GM23338 (cell line): Measurements from ENCODE around the gene KRT2. TPM values are rescaled to one million over a fixed set of nuclear protein-coding genes. Genes with fewer than 3 reads are reported as not detected.

ENCODE experiments used
- ATAC-seq: fragments of 200-7000 bp; cut with Tn5 transposase; 3 replicates; pipeline ENCODE4 v1.9.1; 2020
- DNase-seq: peaks from one replicate; pipeline ENCODE4 v3.0.0-alpha.2; 2015; ENCODE audit warnings: low spot score
- H2AFZ ChIP-seq: fragments of 200-600 bp; sonication (generic); 2 replicates; pipeline ENCODE4 v1.8.0; 2016; ENCODE audit warnings: antibody characterized with exemption, mild to moderate bottlenecking, moderate library complexity
- H3F3A ChIP-seq: fragments of 200-600 bp; sonication (generic); replicated peaks from 2 replicates; pipeline ENCODE4 v1.8.0; 2017; ENCODE audit warnings: antibody characterized with exemption, mixed run types, low read depth
- H3K27ac ChIP-seq: fragments of 200-600 bp; sonication (generic); 2 replicates; pipeline ENCODE4 v1.6.1; 2016; ENCODE audit warnings: low read depth
- H3K27me3 ChIP-seq: fragments of 200-600 bp; sonication (generic); 2 replicates; pipeline ENCODE4 v1.8.0; 2016; ENCODE audit warnings: mild to moderate bottlenecking, mixed run types, moderate library complexity; ENCODE audit not compliant: insufficient read depth
- H3K36me3 ChIP-seq: fragments of 200-600 bp; sonication (generic); 2 replicates; pipeline ENCODE4 v1.8.0; 2016; ENCODE audit warnings: mild to moderate bottlenecking; ENCODE audit not compliant: insufficient read depth
- H3K4me1 ChIP-seq: fragments of 200-600 bp; sonication (generic); 2 replicates; pipeline ENCODE4 v1.8.0; 2016; ENCODE audit warnings: mild to moderate bottlenecking, moderate library complexity; ENCODE audit not compliant: insufficient read depth
- H3K4me2 ChIP-seq: fragments of 200-600 bp; sonication (generic); 2 replicates; pipeline ENCODE4 v1.7.1; 2017; ENCODE audit warnings: mixed run types
- H3K4me3 ChIP-seq: fragments of 200-600 bp; sonication (generic); 2 replicates; pipeline ENCODE4 v1.6.1; 2016; ENCODE audit warnings: mixed run types
- H3K79me2 ChIP-seq: fragments of 200-600 bp; sonication (generic); replicated peaks from 2 replicates; pipeline ENCODE4 v1.8.0; 2017; ENCODE audit warnings: mild to moderate bottlenecking; ENCODE audit not compliant: insufficient read depth
- H3K9me2 ChIP-seq: fragments of 200-600 bp; sonication (generic); 2 replicates; pipeline ENCODE4 v1.8.0; 2017; ENCODE audit not compliant: insufficient read depth
- H4K20me1 ChIP-seq: fragments of 200-600 bp; sonication (generic); replicated peaks from 2 replicates; pipeline ENCODE4 v1.8.0; 2017; ENCODE audit warnings: mild to moderate bottlenecking; ENCODE audit not compliant: insufficient read depth
- H3K27ac Mint-ChIP-seq: 2 replicates; pipeline ENCODE4 v1.8.0; 2020; ENCODE audit warnings: inconsistent platforms, mild to moderate bottlenecking, moderate library complexity, mixed read lengths
- H3K27me3 Mint-ChIP-seq: 3 replicates; pipeline ENCODE4 v1.8.0; 2022; ENCODE audit warnings: low read depth, mild to moderate bottlenecking, moderate library complexity, mixed read lengths, inconsistent platforms; ENCODE audit not compliant: insufficient read depth, poor library complexity
- H3K36me3 Mint-ChIP-seq: 3 replicates; pipeline ENCODE4 v1.8.0; 2021; ENCODE audit warnings: low read depth, mild to moderate bottlenecking, inconsistent platforms, moderate library complexity, mixed read lengths
- H3K4me1 Mint-ChIP-seq: 3 replicates; pipeline ENCODE4 v1.8.0; 2020; ENCODE audit warnings: mild to moderate bottlenecking, inconsistent platforms, mixed read lengths
- H3K4me3 Mint-ChIP-seq: 3 replicates; pipeline ENCODE4 v1.8.0; 2021; ENCODE audit warnings: moderate library complexity, mild to moderate bottlenecking, inconsistent platforms, mixed read lengths
- H3K9me3 Mint-ChIP-seq: 3 replicates; pipeline ENCODE4 v1.8.0; 2020; ENCODE audit warnings: moderate library complexity, mild to moderate bottlenecking, inconsistent platforms, mixed read lengths
- CTCF ChIP-seq, 2 experiments: fragments of 200-600 bp in 1 of 2; sonication (generic) in 1 of 2; conservative IDR thresholded peaks; 2 replicates each; pipeline versions ENCODE4 v1.5.1 to v1.6.1; 2016 to 2017; ENCODE audit warnings: antibody characterized with exemption in 2 of 2, low read depth in 2 of 2, mild to moderate bottlenecking in 2 of 2, moderate library complexity in 1 of 2
- EZH2 ChIP-seq: fragments of 200-600 bp; sonication (generic); IDR thresholded peaks from one replicate; pipeline ENCODE4 v1.8.0; 2017; ENCODE audit warnings: antibody characterized with exemption, mild to moderate bottlenecking, low read depth; ENCODE audit not compliant: unreplicated experiment
- EZH2phosphoT487 ChIP-seq: fragments of 200-600 bp; sonication (generic); IDR thresholded peaks from one replicate; pipeline ENCODE4 v1.8.1; 2018; ENCODE audit warnings: antibody characterized with exemption; ENCODE audit not compliant: unreplicated experiment
- POLR2AphosphoS5 ChIP-seq: IDR thresholded peaks from 2 replicates; pipeline ENCODE4 v1.6.1; 2016; ENCODE audit warnings: antibody characterized with exemption, low read depth
- REST ChIP-seq: IDR thresholded peaks from one replicate; pipeline ENCODE4 v1.6.1; 2018; ENCODE audit warnings: antibody characterized with exemption; ENCODE audit not compliant: unreplicated experiment
- ZNF114 ChIP-seq: fragments of 250-450 bp; sonication (Bioruptor Pico); IDR thresholded peaks from 2 replicates; pipeline ENCODE4 v1.5.0; 2020; ENCODE audit warnings: mild to moderate bottlenecking, moderate library complexity
- ZNF462 ChIP-seq: fragments of 250-450 bp; sonication (Bioruptor Pico); IDR thresholded peaks from 2 replicates; pipeline ENCODE4 v1.5.0; 2020; ENCODE audit warnings: mild to moderate bottlenecking, moderate library complexity
- polyA plus RNA-seq: library from polyadenylated mRNA; unstranded; fragments of >200 nt; fragmentation: Nextera tagmentation; extraction: Ambion mirVana; gene quantifications from 2 replicates; pipeline ENCODE4 v1.2.1, GENCODE V29; 2016
- total RNA-seq: library from RNA; depleted of rRNA; stranded (reverse); fragments of >200 nt; shearing (Covaris generic); gene quantifications from 2 replicates; pipeline ENCODE4 v1.2.3, GENCODE V29; 2014

Gene KRT2
- total and polyA plus RNA-seq, 2 experiments from 2014 or later: not detected

- H3K4me3 Mint-ChIP-seq: no peak overlapping the region
- no peaks in the 10 kb centered on the region for H3K4me1 ChIP-seq
- peaks cover 4% of the 10 kb centered on the region for H3K4me1 Mint-ChIP-seq
- H3F3A ChIP-seq: no peaks in the 10 kb centered on the region
- H3K27me3 Mint-ChIP-seq: peaks cover 3% of the 10 kb centered on the region
- no peaks in the 10 kb centered on the region for H3K27me3 ChIP-seq
- no peak overlapping the region for H3K4me2 ChIP-seq
- TF ChIP-seq ZNF114 (CRISPR knock-in tag): no peak
- TF ChIP-seq ZNF462: no peak
- TF ChIP-seq EZH2phosphoT487: no peak
- no peak for TF ChIP-seq EZH2
- no peak for TF ChIP-seq POLR2AphosphoS5
- no peak for TF ChIP-seq CTCF (conservative IDR thresholded peaks at IDR 0.05; ENCODE audit: low read depth in 2 of 2)
- TF ChIP-seq REST: no peak
- DNase-seq (no peak), ATAC-seq (no peak)
- H3K27ac Mint-ChIP-seq: no peak overlapping the region
- no peaks in the 10 kb centered on the region for H3K36me3 Mint-ChIP-seq
- no peak overlapping the region for H2AFZ ChIP-seq
- no peak overlapping the region for H3K4me3 ChIP-seq
- no peak overlapping the region for H3K27ac ChIP-seq
- H3K79me2 ChIP-seq: no peaks in the 10 kb centered on the region
- H3K9me3 Mint-ChIP-seq: no peaks in the 10 kb centered on the region
- H3K9me2 ChIP-seq: no peaks in the 10 kb centered on the region
- H4K20me1 ChIP-seq: no peaks in the 10 kb centered on the region
- no peaks in the 10 kb centered on the region for H3K36me3 ChIP-seq
These were observed 22.6 kb downstream of the KRT2 start for GRCh38 chr12:52629281-52630007.
